Measurements from ENCODE around the gene PGAM5.

DNA sequence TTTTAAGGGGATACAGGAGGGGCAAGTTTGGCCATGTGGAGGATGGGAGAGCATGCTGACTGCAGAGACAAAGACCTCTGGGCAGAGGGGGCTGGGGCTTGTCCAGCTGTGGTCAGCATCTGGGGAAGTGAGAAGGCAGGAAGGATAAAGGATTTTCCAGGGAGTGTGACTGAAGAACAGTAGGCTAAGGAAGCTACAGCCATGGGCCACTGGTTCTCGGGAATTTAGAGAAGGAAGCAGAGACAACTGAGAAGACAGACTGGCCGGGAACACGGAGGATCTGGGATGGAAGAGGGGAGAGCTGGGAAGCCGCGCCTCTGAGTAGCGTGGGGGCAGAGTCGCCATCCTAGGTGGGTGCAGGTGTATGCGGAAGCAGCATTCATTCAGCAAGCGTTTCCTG lies 7.0 kb upstream of the PGAM5 start:
- TF ChIP-seq EZH2 (IDR thresholded peaks at IDR 0.05; ENCODE audit: insufficient read depth, poor library complexity, severe bottlenecking) (no peak), EZH2phosphoT487 (IDR thresholded peaks at IDR 0.05; ENCODE audit: insufficient read depth, low read depth) (no peak)
